ENCODE data around the gene CPNE2.

The CPNE2 gene

GRCh38 chr16:57191056-57191571, 98.7 kb downstream of the CPNE2 start:
- Histone ChIP-seq H3K9me3 (ENCODE audit: insufficient read depth, low read length) (no peaks in the 10 kb centered on the region), H3K36me3 (ENCODE audit: insufficient read depth, insufficient read length, low read length) (peaks cover 4% of the 10 kb centered on the region), H3K9ac (ENCODE audit: insufficient read length, low read depth) (no peak overlapping the region), H3K4me1 (ENCODE audit: insufficient read depth, insufficient read length) (no peaks in the 10 kb centered on the region), H3K4me3 (ENCODE audit: insufficient read length, low read depth) (no peak overlapping the region), H3K27me3 (ENCODE audit: insufficient read depth, insufficient read length) (no peaks in the 10 kb centered on the region)
- DNase-seq (ENCODE audit: low read depth, low spot score): no peak
- TF ChIP-seq YY1 (IDR thresholded peaks at IDR 0.05; ENCODE audit: insufficient read depth, insufficient read length) (no peak), ZNF274 (IDR thresholded peaks at IDR 0.05; ENCODE audit: low read depth, low read length) (no peak), SUZ12 (IDR thresholded peaks at IDR 0.05; ENCODE audit: extremely low read depth, insufficient read depth, insufficient read length) (no peak)

GRCh38 chr16:57192146-57192545, 99.8 kb downstream of the CPNE2 start:
- H3K4me3 ChIP-seq (ENCODE audit: insufficient read length, low read depth): no peak overlapping the region
- H3K4me1 ChIP-seq (ENCODE audit: insufficient read depth, insufficient read length): no peaks in the 10 kb centered on the region
- H3K36me3 ChIP-seq (ENCODE audit: insufficient read depth, insufficient read length, low read length): peaks cover 7% of the 10 kb centered on the region
- DNase-seq (ENCODE audit: low read depth, low spot score): no peak
- TF ChIP-seq ZNF274 (IDR thresholded peaks at IDR 0.05; ENCODE audit: low read depth, low read length) (no peak), YY1 (IDR thresholded peaks at IDR 0.05; ENCODE audit: insufficient read depth, insufficient read length) (no peak), SUZ12 (IDR thresholded peaks at IDR 0.05; ENCODE audit: extremely low read depth, insufficient read depth, insufficient read length) (no peak)
- H3K9ac ChIP-seq (ENCODE audit: insufficient read length, low read depth): no peak overlapping the region
- H3K9me3 ChIP-seq (ENCODE audit: insufficient read depth, low read length): no peaks in the 10 kb centered on the region
- H3K27me3 ChIP-seq (ENCODE audit: insufficient read depth, insufficient read length): no peaks in the 10 kb centered on the region

GRCh38 chr16:57192720-57193486, 100.5 kb downstream of the CPNE2 start:
- H3K27me3 ChIP-seq (ENCODE audit: insufficient read depth, insufficient read length): no peaks in the 10 kb centered on the region
- H3K36me3 ChIP-seq (ENCODE audit: insufficient read depth, insufficient read length, low read length): peaks cover 7% of the 10 kb centered on the region
- no peak overlapping the region for H3K4me3 ChIP-seq (ENCODE audit: insufficient read length, low read depth)
- H3K9ac ChIP-seq (ENCODE audit: insufficient read length, low read depth): no peak overlapping the region
- TF ChIP-seq ZNF274 (IDR thresholded peaks at IDR 0.05; ENCODE audit: low read depth, low read length) (no peak), SUZ12 (IDR thresholded peaks at IDR 0.05; ENCODE audit: extremely low read depth, insufficient read depth, insufficient read length) (no peak), YY1 (IDR thresholded peaks at IDR 0.05; ENCODE audit: insufficient read depth, insufficient read length) (no peak)
- no peaks in the 10 kb centered on the region for H3K4me1 ChIP-seq (ENCODE audit: insufficient read depth, insufficient read length)
- H3K9me3 ChIP-seq (ENCODE audit: insufficient read depth, low read length): no peaks in the 10 kb centered on the region
- no peak for DNase-seq (ENCODE audit: low read depth, low spot score)

- DNase-seq (ENCODE audit: low read depth, low spot score): no peak
- Histone ChIP-seq H3K4me1 (ENCODE audit: insufficient read depth, insufficient read length) (no peaks in the 10 kb centered on the region), H3K9ac (ENCODE audit: insufficient read length, low read depth) (no peak overlapping the region), H3K27me3 (ENCODE audit: insufficient read depth, insufficient read length) (no peaks in the 10 kb centered on the region), H3K9me3 (ENCODE audit: insufficient read depth, low read length) (peaks cover 10% of the 10 kb centered on the region), H3K36me3 (ENCODE audit: insufficient read depth, insufficient read length, low read length) (peaks cover 12% of the 10 kb centered on the region), H3K4me3 (ENCODE audit: insufficient read length, low read depth) (no peak overlapping the region)
- no peak for TF ChIP-seq YY1 (IDR thresholded peaks at IDR 0.05; ENCODE audit: insufficient read depth, insufficient read length)
- no peak for TF ChIP-seq SUZ12 (IDR thresholded peaks at IDR 0.05; ENCODE audit: extremely low read depth, insufficient read depth, insufficient read length)
- no peak for TF ChIP-seq ZNF274 (IDR thresholded peaks at IDR 0.05; ENCODE audit: low read depth, low read length)
Measured at GRCh38 chr16:57194512-57194911, 102.1 kb downstream of the CPNE2 start.

GRCh38 chr16:57196286-57196685, 103.9 kb downstream of the CPNE2 start:
- H3K4me3 ChIP-seq (ENCODE audit: insufficient read length, low read depth): no peak overlapping the region
- H3K27me3 ChIP-seq (ENCODE audit: insufficient read depth, insufficient read length): no peaks in the 10 kb centered on the region
- DNase-seq (ENCODE audit: low read depth, low spot score): no peak
- no peak overlapping the region for H3K9ac ChIP-seq (ENCODE audit: insufficient read length, low read depth)
- TF ChIP-seq YY1 (IDR thresholded peaks at IDR 0.05; ENCODE audit: insufficient read depth, insufficient read length) (no peak), ZNF274 (IDR thresholded peaks at IDR 0.05; ENCODE audit: low read depth, low read length) (no peak), SUZ12 (IDR thresholded peaks at IDR 0.05; ENCODE audit: extremely low read depth, insufficient read depth, insufficient read length) (no peak)
- H3K36me3 ChIP-seq (ENCODE audit: insufficient read depth, insufficient read length, low read length): peaks cover 9% of the 10 kb centered on the region
- no peaks in the 10 kb centered on the region for H3K4me1 ChIP-seq (ENCODE audit: insufficient read depth, insufficient read length)
- H3K9me3 ChIP-seq (ENCODE audit: insufficient read depth, low read length): peaks cover 12% of the 10 kb centered on the region

GRCh38 chr16:57196753-57197152, 104.4 kb downstream of the CPNE2 start:
- TF ChIP-seq YY1 (IDR thresholded peaks at IDR 0.05; ENCODE audit: insufficient read depth, insufficient read length) (no peak), SUZ12 (IDR thresholded peaks at IDR 0.05; ENCODE audit: extremely low read depth, insufficient read depth, insufficient read length) (no peak), ZNF274 (IDR thresholded peaks at IDR 0.05; ENCODE audit: low read depth, low read length) (no peak)
- Histone ChIP-seq H3K4me3 (ENCODE audit: insufficient read length, low read depth) (no peak overlapping the region), H3K9ac (ENCODE audit: insufficient read length, low read depth) (no peak overlapping the region), H3K27me3 (ENCODE audit: insufficient read depth, insufficient read length) (no peaks in the 10 kb centered on the region), H3K4me1 (ENCODE audit: insufficient read depth, insufficient read length) (no peaks in the 10 kb centered on the region), H3K36me3 (ENCODE audit: insufficient read depth, insufficient read length, low read length) (peaks cover 9% of the 10 kb centered on the region), H3K9me3 (ENCODE audit: insufficient read depth, low read length) (peaks cover 12% of the 10 kb centered on the region)
- DNase-seq (ENCODE audit: low read depth, low spot score): no peak
